ENCODE results near the gene ALAD. TPM values are rescaled to one million over a fixed set of nuclear protein-coding genes. Genes with fewer than 3 reads are reported as not detected.

ALAD gene
- total and polyA plus RNA-seq, 2 of the 8 experiments (the other 6 are each of a cell fraction or from before 2014, with no cell fraction given) = 8.2 to 15.3 TPM

DNA sequence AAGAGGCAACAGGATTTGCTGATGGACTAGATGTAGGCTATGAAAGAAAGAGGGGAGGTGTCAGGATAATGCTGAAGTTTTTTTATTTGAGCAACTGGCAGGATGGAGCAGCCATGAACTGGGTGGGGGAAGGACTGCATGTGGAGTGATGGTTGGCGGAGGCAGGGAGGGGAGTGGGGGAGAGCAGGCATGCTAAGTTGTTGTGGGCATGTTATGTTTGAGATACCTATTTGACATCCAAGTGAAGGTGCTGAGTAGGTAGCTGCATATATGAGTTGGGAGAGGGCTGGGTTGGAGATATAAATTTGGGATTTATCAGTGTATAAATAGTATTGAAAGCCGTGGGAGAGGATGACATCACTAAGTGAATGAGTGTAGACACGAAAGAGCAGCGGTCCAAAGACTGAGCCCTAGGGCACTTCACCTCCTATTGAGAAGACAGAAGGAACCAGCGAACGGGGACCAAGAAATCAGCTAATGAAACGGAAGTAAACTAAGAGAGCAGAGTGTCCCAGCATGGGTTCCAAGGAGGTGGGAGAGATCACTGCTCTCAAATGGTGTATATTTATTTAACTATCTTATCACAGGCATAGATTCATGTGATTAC lies 44.3 kb downstream of the ALAD start:
- no peak for DNase-seq (ENCODE audit: low read depth in 1 of 2, low spot score in 2 of 2)

More for the DNA sequence above, 44.3 kb downstream of the ALAD start:
- no peaks in the 10 kb centered on the region for H3K9me3 ChIP-seq (ENCODE audit: insufficient read depth in 2 of 2, low read depth in 1 of 2, low read length in 1 of 2)
- no peak overlapping the region for H2AFZ ChIP-seq (ENCODE audit: low read length)
- no peak overlapping the region for H3K23ac ChIP-seq (ENCODE audit: insufficient read length)
- no peak overlapping the region for H3K18ac ChIP-seq (ENCODE audit: extremely low read depth, low read length)
- peaks cover 2% of the 10 kb centered on the region in 2 experiments for H4K20me1 ChIP-seq (replicated peaks in 1 of 2; ENCODE audit: control insufficient read depth in 1 of 2, insufficient read depth in 2 of 2, low read length in 2 of 2)
- no peak for FAIRE-seq
- no peak overlapping the region for H3K4me3 ChIP-seq (ENCODE audit: extremely low read depth in 1 of 4, insufficient read depth in 2 of 4, low read depth in 3 of 4, low read length in 4 of 4)
- H2BK12ac ChIP-seq (ENCODE audit: low read depth, low read length) = no peak overlapping the region
- no peak overlapping the region for H4K91ac ChIP-seq (replicated peaks; ENCODE audit: insufficient read length, low read length)
- H3K4me1 ChIP-seq (replicated peaks in 1 of 4; ENCODE audit: control insufficient read depth in 3 of 4, insufficient read depth in 4 of 4, low read length in 3 of 4) = no peaks in the 10 kb centered on the region; a peak in 1 of 7 replicates
- no peak overlapping the region for H3K56ac ChIP-seq (replicated peaks; ENCODE audit: insufficient read length, low read depth, low read length)
- no peak overlapping the region for H3K14ac ChIP-seq (ENCODE audit: insufficient read length)
- ChIA-PET CTCF (ENCODE audit: partially characterized antibody) (interaction anchor here (0.9 to 2.2 kb wide), 8 partner anchors 9 to 82 kb away, joined by 3 to 9 read pairs (median 4); no protein-coding TSS in a partner anchor), POLR2A (ENCODE audit: partially characterized antibody) (no interaction called here)
- TF ChIP-seq, protein P1, sequence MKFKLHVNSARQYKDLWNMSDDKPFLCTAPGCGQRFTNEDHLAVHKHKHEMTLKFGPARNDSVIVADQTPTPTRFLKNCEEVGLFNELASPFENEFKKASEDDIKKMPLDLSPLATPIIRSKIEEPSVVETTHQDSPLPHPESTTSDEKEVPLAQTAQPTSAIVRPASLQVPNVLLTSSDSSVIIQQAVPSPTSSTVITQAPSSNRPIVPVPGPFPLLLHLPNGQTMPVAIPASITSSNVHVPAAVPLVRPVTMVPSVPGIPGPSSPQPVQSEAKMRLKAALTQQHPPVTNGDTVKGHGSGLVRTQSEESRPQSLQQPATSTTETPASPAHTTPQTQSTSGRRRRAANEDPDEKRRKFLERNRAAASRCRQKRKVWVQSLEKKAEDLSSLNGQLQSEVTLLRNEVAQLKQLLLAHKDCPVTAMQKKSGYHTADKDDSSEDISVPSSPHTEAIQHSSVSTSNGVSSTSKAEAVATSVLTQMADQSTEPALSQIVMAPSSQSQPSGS (IDR thresholded peaks at IDR 0.05; ENCODE audit: low read length) = no peak
- TF ChIP-seq BCL11A (IDR thresholded peaks at IDR 0.05; ENCODE audit: low read depth in 2 of 2, low read length in 2 of 2) (no peak), SP4 (IDR thresholded peaks at IDR 0.05; ENCODE audit: low read length) (no peak), RAD21 (IDR thresholded peaks at IDR 0.05 in 1 of 2, conservative IDR thresholded peaks at IDR 0.05 in 1 of 2; ENCODE audit: low read depth in 2 of 2, low read length in 2 of 2) (no peak), JUND (IDR thresholded peaks at IDR 0.05; ENCODE audit: low read length) (no peak), CEBPB (IDR thresholded peaks at IDR 0.05; ENCODE audit: low read depth, low read length) (no peak), BACH1 (IDR thresholded peaks at IDR 0.05; ENCODE audit: low read length) (no peak), JUN (IDR thresholded peaks at IDR 0.05; ENCODE audit: low read depth, low read length) (no peak), POLR2A (IDR thresholded peaks at IDR 0.05; ENCODE audit: control extremely low read depth in 1 of 2, low read depth in 2 of 2, low read length in 2 of 2) (no peak), RFX5 (IDR thresholded peaks at IDR 0.05; ENCODE audit: borderline replicate concordance, low read depth, low read length) (no peak), FOSL1 (IDR thresholded peaks at IDR 0.05; ENCODE audit: insufficient read depth, low read depth, low read length) (no peak)
- no peak overlapping the region for H2BK120ac ChIP-seq (replicated peaks; ENCODE audit: low read depth, low read length)
- H2AK5ac ChIP-seq (ENCODE audit: low read depth, low read length) = no peak overlapping the region
- no peak overlapping the region for H3K4me2 ChIP-seq (ENCODE audit: insufficient read depth in 1 of 2, low read depth in 2 of 2, low read length in 2 of 2)
- H3K27me3 ChIP-seq (replicated peaks in 1 of 4; ENCODE audit: control insufficient read depth in 3 of 4, extremely low read depth in 1 of 4, insufficient read depth in 3 of 4, low read length in 3 of 4) = no peaks in the 10 kb centered on the region; a peak in 1 of 7 replicates
- H4K8ac ChIP-seq (ENCODE audit: extremely low read depth, insufficient read depth, low read length) = no peak overlapping the region
- H2BK20ac ChIP-seq (ENCODE audit: low read length) = no peak overlapping the region
- no peak overlapping the region for H3K27ac ChIP-seq (ENCODE audit: low read depth, low read length)
- H3K79me1 ChIP-seq (ENCODE audit: low read depth, low read length) = no peaks in the 10 kb centered on the region; the same call in none of the 2 replicates
- no peaks in the 10 kb centered on the region for H3K79me2 ChIP-seq (ENCODE audit: control insufficient read depth in 1 of 2, insufficient read depth in 2 of 2, low read length in 2 of 2)
- 92% methylated on average over 7 of the region's 7 CpGs; no CpG with 5 or more reads in 1 of the 2 experiments for WGBS, 2 experiments (ENCODE audit: extremely low coverage in 1 of 2, insufficient coverage in 1 of 2, insufficient read length in 1 of 2, insufficient replicate concordance in 2 of 2, low coverage in 1 of 2, low lambda C conversion rate in 2 of 2, missing lambda C conversion rate in 1 of 2)
- no peak overlapping the region for H2BK5ac ChIP-seq (ENCODE audit: low read depth, low read length)
- H3K4ac ChIP-seq (replicated peaks; ENCODE audit: insufficient read length, low read depth, low read length) = no peak overlapping the region
- H3K23me2 ChIP-seq (ENCODE audit: low read depth, low read length) = no peaks in the 10 kb centered on the region
- no peaks in the 10 kb centered on the region for H3K36me3 ChIP-seq (ENCODE audit: control insufficient read depth in 2 of 4, insufficient read depth in 4 of 4, low read length in 3 of 4)
- H2BK15ac ChIP-seq (ENCODE audit: low read length) = no peak overlapping the region
- no peak overlapping the region for H4K5ac ChIP-seq (ENCODE audit: insufficient read length, low read depth, low read length)
- H3K9ac ChIP-seq (replicated peaks in 1 of 4; ENCODE audit: extremely low read depth in 1 of 4, low read depth in 3 of 4, low read length in 3 of 4) = no peak overlapping the region

Data from H1 (cell line).